H1 (cell line): ENCODE data around the gene CELA1.

Source experiments
- EP300 ChIP-seq, 2 experiments: IDR thresholded peaks; 1 replicate in 1 of 2; 2 replicates in 1 of 2; pipeline ENCODE4 v1.6.1; 2011 to 2012; ENCODE audit warnings: low read depth in 2 of 2, low read length in 2 of 2, mild to moderate bottlenecking in 2 of 2, borderline replicate concordance in 1 of 2, inconsistent platforms in 1 of 2, moderate library complexity in 1 of 2
- EZH2 ChIP-seq: fragments of 200-600 bp; sonication (generic); IDR thresholded peaks from 2 replicates; pipeline ENCODE4 v1.7.1; 2012; ENCODE audit warnings: low read depth, mild to moderate bottlenecking, moderate library complexity, low read length, inconsistent platforms; ENCODE audit not compliant: severe bottlenecking
- MAX ChIP-seq: IDR thresholded peaks from 2 replicates; pipeline ENCODE4 v1.6.1; 2012; ENCODE audit warnings: inconsistent platforms
- POLR2A ChIP-seq, 2 experiments: IDR thresholded peaks; 1 replicate in 1 of 2; 2 replicates in 1 of 2; pipeline ENCODE4 v1.6.1; 2011; ENCODE audit warnings: low read depth in 2 of 2, low read length in 2 of 2, mild to moderate bottlenecking in 2 of 2; ENCODE audit errors: control extremely low read depth in 1 of 2
- RXRA ChIP-seq: IDR thresholded peaks from 2 replicates; pipeline ENCODE4 v1.6.1; 2011; ENCODE audit warnings: low read depth, mild to moderate bottlenecking, low read length, moderate library complexity; ENCODE audit not compliant: insufficient read depth
- SAP30 ChIP-seq: fragments of 300-600 bp; sonication (generic); IDR thresholded peaks from 2 replicates; pipeline ENCODE4 v1.7.1; 2012; ENCODE audit warnings: low read length, moderate library complexity, mild to moderate bottlenecking, inconsistent platforms; ENCODE audit not compliant: insufficient read depth, insufficient replicate concordance
- TBP ChIP-seq: IDR thresholded peaks from 2 replicates; pipeline ENCODE4 v1.6.1; 2011; ENCODE audit warnings: low read depth, low read length, improper control_type of control experiment
- TEAD4 ChIP-seq: IDR thresholded peaks from 2 replicates; pipeline ENCODE4 v1.6.1; 2012; ENCODE audit warnings: low read depth, low read length, inconsistent platforms, mixed read lengths
- TF ChIP-seq, protein P1 (sequence below), 3 experiments: IDR thresholded peaks; 1 replicate in 2 of 3; 2 replicates in 1 of 3; pipeline versions ENCODE4 v1.5.1 to v1.6.1; 2011; ENCODE audit warnings: low read length in 3 of 3, mild to moderate bottlenecking in 3 of 3, inconsistent platforms in 2 of 3, low read depth in 1 of 3, moderate library complexity in 1 of 3; ENCODE audit not compliant: insufficient read depth in 1 of 3; ENCODE audit errors: control extremely low read depth in 1 of 3

DNA sequence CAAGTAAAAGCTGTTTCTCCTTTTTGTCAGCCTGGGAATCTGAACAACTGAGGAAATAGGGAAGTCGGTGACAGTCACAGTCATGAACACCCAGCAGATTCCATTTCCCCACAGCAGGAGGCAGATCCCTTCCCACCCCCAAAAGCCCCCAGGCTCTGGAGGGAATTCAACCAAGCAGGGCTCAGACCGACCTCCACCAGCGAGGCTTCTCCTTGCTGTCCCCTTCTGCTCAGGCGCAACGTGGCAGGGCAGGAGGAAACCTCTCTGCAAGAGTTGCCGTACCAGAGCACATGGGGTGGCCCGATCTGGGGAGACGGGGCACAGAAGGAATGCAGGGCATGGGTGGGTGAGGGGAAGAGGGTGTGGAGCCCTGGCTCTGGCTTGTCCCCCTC lies 44.4 kb upstream of the CELA1 start:
- no peak for TF ChIP-seq TBP
- TF ChIP-seq, protein P1, sequence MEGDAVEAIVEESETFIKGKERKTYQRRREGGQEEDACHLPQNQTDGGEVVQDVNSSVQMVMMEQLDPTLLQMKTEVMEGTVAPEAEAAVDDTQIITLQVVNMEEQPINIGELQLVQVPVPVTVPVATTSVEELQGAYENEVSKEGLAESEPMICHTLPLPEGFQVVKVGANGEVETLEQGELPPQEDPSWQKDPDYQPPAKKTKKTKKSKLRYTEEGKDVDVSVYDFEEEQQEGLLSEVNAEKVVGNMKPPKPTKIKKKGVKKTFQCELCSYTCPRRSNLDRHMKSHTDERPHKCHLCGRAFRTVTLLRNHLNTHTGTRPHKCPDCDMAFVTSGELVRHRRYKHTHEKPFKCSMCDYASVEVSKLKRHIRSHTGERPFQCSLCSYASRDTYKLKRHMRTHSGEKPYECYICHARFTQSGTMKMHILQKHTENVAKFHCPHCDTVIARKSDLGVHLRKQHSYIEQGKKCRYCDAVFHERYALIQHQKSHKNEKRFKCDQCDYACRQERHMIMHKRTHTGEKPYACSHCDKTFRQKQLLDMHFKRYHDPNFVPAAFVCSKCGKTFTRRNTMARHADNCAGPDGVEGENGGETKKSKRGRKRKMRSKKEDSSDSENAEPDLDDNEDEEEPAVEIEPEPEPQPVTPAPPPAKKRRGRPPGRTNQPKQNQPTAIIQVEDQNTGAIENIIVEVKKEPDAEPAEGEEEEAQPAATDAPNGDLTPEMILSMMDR (IDR thresholded peaks at IDR 0.05; ENCODE audit: control extremely low read depth in 1 of 3, insufficient read depth in 1 of 3, low read depth in 1 of 3, low read length in 3 of 3): no peak
- peak; percentile 83 for TF ChIP-seq MAX
- no peak for TF ChIP-seq POLR2A (IDR thresholded peaks at IDR 0.05; ENCODE audit: control extremely low read depth in 1 of 2, low read depth in 2 of 2, low read length in 2 of 2)
- TF ChIP-seq TEAD4: 0 out of 2 replicates have a peak, but pooled peaks have one; percentile 37
- TF ChIP-seq EZH2: no peak
- TF ChIP-seq EP300 (IDR thresholded peaks at IDR 0.05; ENCODE audit: borderline replicate concordance in 1 of 2, low read depth in 2 of 2, low read length in 2 of 2): no peak
- peak; percentile 38 for TF ChIP-seq SAP30
- no peak for TF ChIP-seq RXRA
